DND-41 (cell line): Measurements from ENCODE around the gene ZC3H18.

Experiments used
- EZH2 ChIP-seq: IDR thresholded peaks from 3 replicates; pipeline ENCODE4 v1.6.1; 2012; ENCODE audit warnings: borderline replicate concordance, low read depth, mild to moderate bottlenecking, moderate library complexity, low read length, inconsistent platforms; ENCODE audit not compliant: severe bottlenecking
- TF ChIP-seq, protein P1 (sequence below): IDR thresholded peaks from 2 replicates; pipeline ENCODE4 v1.5.1; 2012; ENCODE audit warnings: borderline replicate concordance, low read length, moderate library complexity, mild to moderate bottlenecking; ENCODE audit not compliant: poor library complexity, severe bottlenecking; ENCODE audit errors: extremely low read depth

DNA sequence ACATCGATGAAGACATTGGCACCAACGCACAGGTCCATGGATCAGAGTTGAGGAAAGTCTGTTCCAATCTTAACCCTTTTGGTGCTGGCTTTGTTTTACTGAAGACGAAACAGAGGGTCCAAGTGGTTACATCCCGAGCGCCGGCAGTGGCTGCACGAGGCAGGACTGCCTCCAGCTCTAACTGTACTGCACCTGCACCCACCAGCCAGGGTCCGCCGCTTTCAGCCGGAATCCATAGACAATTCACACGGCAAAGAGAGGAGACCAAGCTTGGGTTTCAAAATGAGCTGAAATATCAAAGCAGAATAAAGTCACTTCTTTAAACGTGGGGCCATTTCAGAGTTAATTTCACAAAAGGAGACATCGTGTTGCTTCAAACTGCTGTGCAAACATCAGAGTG, 21.2 kb upstream of the ZC3H18 start:
- TF ChIP-seq, protein P1, sequence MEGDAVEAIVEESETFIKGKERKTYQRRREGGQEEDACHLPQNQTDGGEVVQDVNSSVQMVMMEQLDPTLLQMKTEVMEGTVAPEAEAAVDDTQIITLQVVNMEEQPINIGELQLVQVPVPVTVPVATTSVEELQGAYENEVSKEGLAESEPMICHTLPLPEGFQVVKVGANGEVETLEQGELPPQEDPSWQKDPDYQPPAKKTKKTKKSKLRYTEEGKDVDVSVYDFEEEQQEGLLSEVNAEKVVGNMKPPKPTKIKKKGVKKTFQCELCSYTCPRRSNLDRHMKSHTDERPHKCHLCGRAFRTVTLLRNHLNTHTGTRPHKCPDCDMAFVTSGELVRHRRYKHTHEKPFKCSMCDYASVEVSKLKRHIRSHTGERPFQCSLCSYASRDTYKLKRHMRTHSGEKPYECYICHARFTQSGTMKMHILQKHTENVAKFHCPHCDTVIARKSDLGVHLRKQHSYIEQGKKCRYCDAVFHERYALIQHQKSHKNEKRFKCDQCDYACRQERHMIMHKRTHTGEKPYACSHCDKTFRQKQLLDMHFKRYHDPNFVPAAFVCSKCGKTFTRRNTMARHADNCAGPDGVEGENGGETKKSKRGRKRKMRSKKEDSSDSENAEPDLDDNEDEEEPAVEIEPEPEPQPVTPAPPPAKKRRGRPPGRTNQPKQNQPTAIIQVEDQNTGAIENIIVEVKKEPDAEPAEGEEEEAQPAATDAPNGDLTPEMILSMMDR: no peak
- no peak for TF ChIP-seq EZH2
